ENCODE measurements around the gene FBRSL1.
A peak's percentile ranks its signal among the peaks of the same experiment; 100 is the strongest.

The FBRSL1 gene

DNA sequence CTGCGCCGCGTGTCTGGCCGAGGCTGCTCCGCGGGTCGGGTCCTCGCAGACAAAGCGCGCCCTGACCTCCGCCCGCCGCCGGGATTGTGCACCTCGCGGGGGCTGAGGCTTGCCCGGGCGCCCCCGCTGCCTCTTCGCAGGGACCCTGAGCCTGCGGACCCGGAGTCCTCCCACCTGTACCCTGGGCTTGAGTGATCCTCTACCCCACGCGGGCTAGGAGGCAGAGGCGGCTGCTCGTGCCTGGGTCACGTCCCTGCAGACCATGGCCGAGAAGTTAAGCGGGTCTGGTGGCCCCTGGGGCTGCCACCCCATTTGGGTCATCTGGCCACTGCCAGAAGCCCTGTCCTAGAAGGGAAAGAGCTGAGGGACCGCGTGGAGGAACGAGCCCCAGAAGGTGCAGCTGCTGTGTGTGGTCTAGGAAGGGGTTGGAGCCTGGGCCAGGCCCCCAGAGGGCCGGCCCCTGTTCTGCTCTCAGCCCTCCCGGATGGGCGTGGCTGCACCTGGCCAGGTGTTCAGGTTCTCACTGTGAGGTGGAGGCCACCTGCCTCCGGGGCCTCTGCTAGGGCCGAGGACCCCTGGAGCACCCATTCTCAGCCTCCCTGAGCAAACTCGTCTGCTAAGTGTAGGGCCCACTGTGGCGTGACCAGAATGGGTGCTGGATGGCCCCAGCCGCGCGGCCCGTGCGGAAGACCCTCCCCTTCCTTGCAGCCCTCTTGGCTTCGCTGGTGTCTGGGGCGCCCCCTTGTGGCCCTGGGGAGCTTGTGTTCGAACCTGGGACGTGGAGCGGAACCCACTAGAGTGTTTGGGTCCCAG lies 70.9 kb downstream of the FBRSL1 start:
- DNase-seq: peak; percentile 71
